Body of pancreas (tissue), 4 donors: ENCODE data around the gene USP35. TPM values are rescaled to one million over a fixed set of nuclear protein-coding genes. Genes with fewer than 3 reads are reported as not detected.
"Not testable (repeated sequence)": the region's sequence is repeated elsewhere in the genome, so short reads cannot be mapped to it uniquely, and the experiment has no call there.

Experiments
- ATAC-seq: fragments of 150-250 bp; one replicate; pipeline ENCODE4 v1.9.1; 2016
- DNase-seq, 4 donors: peaks; one replicate each; pipeline ENCODE4 v3.0.0-alpha.2; 2019
- H3K27ac ChIP-seq, 4 donors: fragments of 200-600 bp; sonication (generic); 1 replicate in 3 of 4; 2 replicates in 1 of 4; pipeline versions ENCODE4 v1.5.1 to v1.6.1; 2016 to 2019; ENCODE audit warnings: mild to moderate bottlenecking in 1 of 4, mixed read lengths in 1 of 4, moderate library complexity in 1 of 4
- H3K27me3 ChIP-seq, 2 donors: fragments of 200-600 bp; sonication (generic); one replicate each; pipeline ENCODE4 v1.6.0; 2016; ENCODE audit warnings: mild to moderate bottlenecking in 1 of 2
- H3K36me3 ChIP-seq, 2 donors: fragments of 200-600 bp; sonication (generic); replicated peaks in 1 of 2; 2 replicates each; pipeline ENCODE4 v1.5.1; 2016; ENCODE audit warnings: low read depth in 2 of 2; ENCODE audit not compliant: insufficient read depth in 1 of 2
- H3K4me1 ChIP-seq: fragments of 200-600 bp; sonication (generic); one replicate; pipeline ENCODE4 v1.6.0; 2016
- H3K4me3 ChIP-seq, 2 donors: fragments of 200-600 bp; sonication (generic); 1 replicate in 1 of 2; 2 replicates in 1 of 2; pipeline ENCODE4 v1.5.1; 2016 to 2019
- H3K9me3 ChIP-seq, 3 donors: fragments of 200-600 bp; sonication (generic); 1 replicate in 2 of 3; 2 replicates in 1 of 3; pipeline ENCODE4 v1.5.1; 2016
- POLR2A ChIP-seq, 3 donors: fragments of 450-650 bp; IDR thresholded peaks; one replicate each; pipeline ENCODE4 v1.6.1; 2016; ENCODE audit warnings: antibody characterized with exemption in 3 of 3, mild to moderate bottlenecking in 2 of 3
- WGBS, 2 donors: methylation state at CpG; one replicate each; pipeline ENCODE4 v1.1.5; 2017; 5-methylcytosine and 5-hydroxymethylcytosine counted together
- intact Hi-C: fragments of 100-400 bp; cut with DNase I; formaldehyde crosslinking; loops from one replicate; pipeline ENCODE4 v1.15.1; 2023
- total RNA-seq, 2 donors: library from RNA; depleted of rRNA; stranded (reverse); fragments of >200 nt; gene quantifications; one replicate each; pipeline ENCODE4 v1.1.0, GENCODE V29; 2016
- TF ChIP-seq, protein P1 (sequence below), 7 experiments: fragments of 450-650 bp in 4 of 7; fragments of 200-600 bp in 3 of 7; sonication (generic) in 3 of 7; IDR thresholded peaks; one replicate each; pipeline ENCODE4 v1.5.1; 2016 to 2019; ENCODE audit warnings: antibody characterized with exemption in 7 of 7

Gene USP35
- total RNA-seq, 2 donors from 2014 or later: 8.6 to 11.2 TPM

GRCh38 chr11:78220218-78221157 lies 31.8 kb downstream of the USP35 start:
- no peak for ATAC-seq
- intact Hi-C loops: no loop called here
- peaks cover 2 to 12% of the 10 kb centered on the region in 2 donors for H3K36me3 ChIP-seq
- H3K4me1 ChIP-seq: no peaks in the 10 kb centered on the region
- H3K27ac ChIP-seq: no peak overlapping the region
- H3K9me3 ChIP-seq: no peaks in the 10 kb centered on the region
- H3K4me3 ChIP-seq: no peak overlapping the region
- no peak for DNase-seq
- H3K27me3 ChIP-seq: no peaks in the 10 kb centered on the region
- no peak for TF ChIP-seq POLR2A (IDR thresholded peaks at IDR 0.05)
- TF ChIP-seq, protein P1, sequence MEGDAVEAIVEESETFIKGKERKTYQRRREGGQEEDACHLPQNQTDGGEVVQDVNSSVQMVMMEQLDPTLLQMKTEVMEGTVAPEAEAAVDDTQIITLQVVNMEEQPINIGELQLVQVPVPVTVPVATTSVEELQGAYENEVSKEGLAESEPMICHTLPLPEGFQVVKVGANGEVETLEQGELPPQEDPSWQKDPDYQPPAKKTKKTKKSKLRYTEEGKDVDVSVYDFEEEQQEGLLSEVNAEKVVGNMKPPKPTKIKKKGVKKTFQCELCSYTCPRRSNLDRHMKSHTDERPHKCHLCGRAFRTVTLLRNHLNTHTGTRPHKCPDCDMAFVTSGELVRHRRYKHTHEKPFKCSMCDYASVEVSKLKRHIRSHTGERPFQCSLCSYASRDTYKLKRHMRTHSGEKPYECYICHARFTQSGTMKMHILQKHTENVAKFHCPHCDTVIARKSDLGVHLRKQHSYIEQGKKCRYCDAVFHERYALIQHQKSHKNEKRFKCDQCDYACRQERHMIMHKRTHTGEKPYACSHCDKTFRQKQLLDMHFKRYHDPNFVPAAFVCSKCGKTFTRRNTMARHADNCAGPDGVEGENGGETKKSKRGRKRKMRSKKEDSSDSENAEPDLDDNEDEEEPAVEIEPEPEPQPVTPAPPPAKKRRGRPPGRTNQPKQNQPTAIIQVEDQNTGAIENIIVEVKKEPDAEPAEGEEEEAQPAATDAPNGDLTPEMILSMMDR (IDR thresholded peaks at IDR 0.05): no peak
- 89 to 93% methylated on average over 12 to 14 of the region's 14 CpGs for WGBS, 2 donors

- Histone ChIP-seq H3K27ac (no peak overlapping the region), H3K27me3 (no peaks in the 10 kb centered on the region), H3K36me3 (peaks cover 2 to 12% of the 10 kb centered on the region in 2 donors), H3K4me1 (no peaks in the 10 kb centered on the region), H3K9me3 (no peaks in the 10 kb centered on the region), H3K4me3 (no peak overlapping the region)
- TF ChIP-seq, protein P1 (IDR thresholded peaks at IDR 0.05): no peak
- no peak for TF ChIP-seq POLR2A (IDR thresholded peaks at IDR 0.05)
- intact Hi-C loops: no loop called here
- 89 to 90% methylated on average over 13 of the region's 13 CpGs for WGBS, 2 donors
- no peak for ATAC-seq
- DNase-seq: no peak
These were observed 32.9 kb downstream of the USP35 start for GRCh38 chr11:78221396-78222315.

DNA sequence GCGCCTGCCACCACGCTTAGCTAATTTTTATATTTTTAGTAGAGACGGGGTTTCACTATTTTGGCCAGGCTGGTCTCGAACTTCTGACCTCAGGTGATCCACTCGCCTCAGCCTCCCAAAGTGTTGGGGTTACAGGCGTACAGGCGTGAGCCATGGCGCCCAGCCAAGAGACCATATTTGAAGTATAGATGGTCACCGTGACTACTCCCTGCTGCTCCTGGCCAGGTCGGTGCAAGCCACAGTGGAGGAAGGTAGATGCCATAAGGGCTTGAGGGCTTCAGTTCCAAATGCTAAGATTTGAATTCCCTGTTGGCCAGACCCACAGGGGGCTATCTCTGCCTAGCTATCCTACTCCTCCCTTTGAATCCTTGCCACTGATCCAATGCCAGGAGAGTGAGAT lies 34.0 kb downstream of the USP35 start:
- ATAC-seq, DNase-seq, H3K9me3 ChIP-seq, H3K27me3 ChIP-seq, intact Hi-C loops, H3K27ac ChIP-seq, H3K4me3 ChIP-seq, H3K4me1 ChIP-seq: not testable (repeated sequence)
- peaks cover 2 to 12% of the 10 kb centered on the region in 2 donors for H3K36me3 ChIP-seq
- 73 to 81% methylated on average over 9 to 10 of the region's 10 CpGs for WGBS, 2 donors

DNA sequence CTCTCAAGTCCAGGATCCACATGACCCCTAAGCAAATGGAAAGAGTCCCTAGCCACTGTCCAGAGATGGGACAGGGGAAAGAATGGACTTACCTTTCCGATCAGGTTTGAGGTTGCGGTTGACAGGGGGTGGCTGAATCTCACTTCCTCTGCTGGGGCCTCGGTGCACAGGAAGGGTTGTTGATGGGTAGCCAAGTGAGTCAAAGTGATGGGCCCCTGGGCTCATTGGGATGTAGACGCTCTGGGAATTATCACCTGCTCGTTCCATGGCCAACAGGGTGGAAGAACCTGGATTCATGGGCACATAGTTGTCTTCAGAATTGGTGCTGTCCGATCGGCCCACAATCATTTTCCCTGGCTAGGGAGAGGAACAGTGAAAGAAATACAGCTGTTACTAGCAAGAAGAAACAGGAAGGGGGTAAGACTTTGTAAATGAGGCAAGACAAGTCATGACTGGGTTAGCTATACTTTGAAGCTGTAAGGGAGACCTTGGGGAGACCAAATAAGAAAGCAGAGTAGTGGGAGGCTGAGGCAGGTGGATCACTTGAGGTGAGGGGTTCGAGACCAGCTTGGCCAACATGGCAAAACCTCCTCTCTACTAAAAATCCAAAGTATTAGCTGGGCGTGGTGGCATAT lies 34.7 kb downstream of the USP35 start:
- TF ChIP-seq, protein P1 (IDR thresholded peaks at IDR 0.05): no peak
- no peak for TF ChIP-seq POLR2A (IDR thresholded peaks at IDR 0.05)
- no peaks in the 10 kb centered on the region for H3K4me1 ChIP-seq
- no peaks in the 10 kb centered on the region for H3K9me3 ChIP-seq
- intact Hi-C loops: no loop called here
- 90 to 91% methylated on average over 5 to 9 of the region's 9 CpGs for WGBS, 2 donors
- H3K4me3 ChIP-seq: no peak overlapping the region
- no peak overlapping the region for H3K27ac ChIP-seq
- ATAC-seq (no peak), DNase-seq (no peak)
- peaks cover 2 to 12% of the 10 kb centered on the region in 2 donors for H3K36me3 ChIP-seq
- H3K27me3 ChIP-seq: no peaks in the 10 kb centered on the region
